NCI-H2171 treated with DMSO at 0.1 percent for 48 hours (cell line): ENCODE measurements around the gene AGAP5.

Experiments used
- DNase-seq: peaks from one replicate; lab custom pipeline; 2025; lab: John Stamatoyannopoulos, UW

AGAP5 gene

GRCh38 chr10:73625884-73626752 lies 71.8 kb downstream of the AGAP5 start:
- DNase-seq: peak; percentile 92

GRCh38 chr10:73625004-73625883 lies 72.7 kb downstream of the AGAP5 start:
- peak; percentile 57 for DNase-seq
